HG02759 (cell line): ENCODE measurements around the gene UPB1.

Source experiments
- ATAC-seq: cut with Tn5 transposase; IDR thresholded peaks from one replicate; pipeline ENCODE4 v1.9.1; 2021; ENCODE audit warnings: mild to moderate bottlenecking, moderate library complexity; ENCODE audit not compliant: unreplicated experiment

The UPB1 gene

DNA sequence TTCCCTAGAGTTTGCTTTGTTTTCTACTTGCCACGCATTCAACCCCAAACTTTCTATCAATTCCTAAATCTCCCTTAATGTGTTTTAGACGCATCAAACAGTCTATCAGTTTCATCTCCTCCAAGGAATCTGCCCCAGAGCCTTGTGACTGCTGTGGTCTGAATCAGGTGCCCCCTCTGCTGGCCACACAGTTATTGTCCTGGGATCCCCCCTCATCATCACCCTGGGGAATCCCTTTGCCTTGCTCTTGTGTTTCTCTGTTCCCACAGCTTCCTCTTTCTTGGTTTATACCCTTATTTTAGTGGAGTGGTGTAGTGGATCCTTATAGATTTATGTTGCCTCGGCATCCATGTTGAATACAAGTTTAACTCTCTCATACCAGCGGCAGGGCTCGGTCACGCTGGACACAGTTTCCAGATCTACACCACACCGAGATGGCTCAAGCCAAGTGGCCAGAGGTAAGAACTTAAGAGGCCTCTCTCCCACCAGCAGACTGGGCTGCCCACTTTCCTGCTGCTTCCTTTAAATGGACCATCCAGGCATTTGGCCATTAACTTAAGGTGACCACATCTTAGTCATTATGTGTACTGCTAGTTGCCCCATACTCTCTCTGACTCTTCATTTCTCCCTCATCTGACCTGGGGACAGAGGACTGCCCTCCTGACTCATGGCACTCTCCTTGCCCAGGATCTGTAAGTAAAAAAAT lies 8.2 kb downstream of the UPB1 start:
- no peak for ATAC-seq

DNA sequence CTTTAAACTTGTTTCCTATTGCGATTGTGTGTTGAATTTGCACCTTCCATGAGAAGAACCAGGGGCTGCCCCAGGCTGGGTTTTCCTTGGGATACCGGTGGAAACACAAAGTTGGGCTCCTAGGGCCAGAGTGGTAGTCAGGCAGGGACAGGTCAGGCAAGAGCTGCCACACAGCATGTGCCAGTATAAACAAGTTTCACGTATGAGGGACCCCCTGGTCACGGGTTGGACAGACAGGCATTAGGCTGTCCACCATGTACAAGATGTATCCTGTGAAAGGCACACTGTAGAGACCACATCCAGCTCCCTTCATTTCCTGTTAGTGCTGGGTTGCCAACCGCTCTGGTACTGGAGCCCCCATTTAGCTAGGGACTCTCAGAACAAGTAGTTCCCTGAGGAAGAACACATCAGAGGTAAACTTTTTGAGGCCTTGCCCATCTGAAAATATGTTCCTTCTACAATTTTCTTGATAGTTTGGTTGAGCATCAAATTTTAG lies 8.8 kb downstream of the UPB1 start:
- no peak for ATAC-seq

DNA sequence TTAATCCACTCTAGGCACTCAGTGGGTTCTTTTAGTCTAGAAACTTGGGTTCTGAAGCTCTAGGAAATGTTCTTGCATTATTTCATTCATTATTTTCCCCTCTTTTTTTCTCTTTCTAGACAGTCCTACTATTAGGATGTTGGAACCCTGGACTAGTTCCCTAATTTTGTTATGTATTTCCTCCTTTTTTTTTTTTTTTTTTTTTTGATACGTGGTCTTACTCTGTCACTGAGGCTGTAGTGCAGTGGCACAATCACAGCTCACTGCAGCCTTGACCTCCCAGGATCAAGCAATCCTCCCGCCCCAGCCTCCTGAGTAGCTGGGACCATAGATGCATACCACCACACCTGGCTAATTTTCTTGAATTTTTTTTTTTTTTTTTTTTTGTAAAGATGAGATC lies 9.4 kb downstream of the UPB1 start:
- no peak for ATAC-seq

DNA sequence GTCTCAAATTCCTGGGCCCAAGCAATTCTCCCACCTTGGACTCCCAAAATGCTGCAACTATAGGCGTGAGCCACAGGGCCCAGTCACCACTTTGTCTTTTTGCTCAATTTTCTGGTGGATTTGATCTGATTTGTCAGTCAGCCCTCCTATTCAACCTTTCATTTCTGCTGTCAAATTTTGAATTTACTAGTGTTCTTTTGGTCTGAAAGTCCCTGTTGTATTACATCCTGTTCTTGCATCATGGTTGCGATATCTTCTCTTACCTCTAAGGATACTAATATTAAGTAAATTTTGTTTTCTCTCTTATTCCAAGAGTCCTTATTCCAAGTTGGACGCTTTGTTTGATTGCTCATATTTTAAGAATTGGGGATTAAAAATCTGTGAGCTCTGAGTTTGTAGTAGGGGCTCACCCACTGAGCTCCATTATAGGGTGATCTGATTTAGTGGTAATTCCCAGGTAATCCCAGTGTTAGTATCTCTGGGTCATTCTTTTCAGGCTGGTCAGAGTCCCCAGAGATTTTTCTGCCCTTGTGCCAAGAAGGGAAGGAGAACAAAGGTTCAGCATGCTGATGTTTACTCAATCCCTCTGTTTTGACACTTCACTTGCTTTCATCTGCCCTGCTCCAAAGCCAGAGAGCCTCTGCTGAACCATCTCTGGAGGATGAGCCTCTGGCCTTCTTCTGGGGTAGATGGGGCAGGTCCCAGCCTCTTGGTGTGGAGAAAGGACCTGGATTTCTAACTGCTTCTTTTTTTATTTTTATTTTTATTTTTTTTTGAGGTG lies 10.0 kb downstream of the UPB1 start:
- no peak for ATAC-seq

DNA sequence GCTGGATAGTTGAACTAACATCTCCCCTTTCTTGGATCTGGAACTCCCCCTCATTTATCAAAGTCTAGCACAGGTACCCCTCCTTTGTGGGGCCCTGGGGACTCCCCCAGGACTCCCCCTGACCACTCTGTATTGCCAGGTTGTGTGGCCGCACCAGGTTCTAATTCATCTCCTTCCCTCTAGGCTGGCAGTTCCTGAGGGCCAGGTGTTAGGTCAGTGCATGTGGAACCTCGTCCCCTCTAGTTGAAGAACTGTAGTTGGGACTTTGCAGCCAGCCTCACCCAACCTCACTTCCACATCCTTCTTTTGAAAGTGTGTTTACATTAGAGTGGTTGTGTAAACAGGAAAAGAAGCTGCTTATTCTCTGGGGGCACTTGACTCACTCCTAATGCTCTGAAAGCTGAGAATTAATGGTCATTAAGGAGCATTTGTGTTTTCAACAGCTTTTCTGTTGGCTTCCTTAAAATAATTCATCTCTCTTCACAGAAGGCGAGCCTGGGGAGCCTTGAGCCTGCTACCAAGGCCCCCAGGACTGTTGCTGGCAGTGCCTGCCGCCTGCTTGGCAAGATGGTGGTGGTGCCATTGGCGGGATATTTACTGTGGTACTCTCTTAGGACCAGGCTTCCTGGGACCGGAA lies 11.8 kb downstream of the UPB1 start:
- no peak for ATAC-seq

DNA sequence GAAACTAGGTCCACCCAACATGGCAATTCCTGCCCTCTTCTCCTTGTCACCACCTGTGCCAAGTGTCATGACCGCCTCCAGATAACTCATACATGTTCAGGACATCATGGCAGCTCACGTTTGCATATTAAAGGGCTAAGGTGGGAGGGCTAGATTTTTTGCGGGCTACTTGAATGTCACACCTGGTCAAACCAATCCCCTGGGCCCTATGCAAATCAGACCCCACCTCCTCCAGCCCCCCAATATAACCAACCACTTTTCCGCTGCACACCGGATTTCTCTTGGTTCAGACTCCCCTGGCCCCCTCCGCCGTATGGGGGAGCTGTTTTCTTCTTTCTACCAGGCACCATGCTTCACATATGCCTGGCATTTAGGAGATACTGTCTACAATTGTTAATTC lies 12.6 kb downstream of the UPB1 start:
- ATAC-seq: no peak

DNA sequence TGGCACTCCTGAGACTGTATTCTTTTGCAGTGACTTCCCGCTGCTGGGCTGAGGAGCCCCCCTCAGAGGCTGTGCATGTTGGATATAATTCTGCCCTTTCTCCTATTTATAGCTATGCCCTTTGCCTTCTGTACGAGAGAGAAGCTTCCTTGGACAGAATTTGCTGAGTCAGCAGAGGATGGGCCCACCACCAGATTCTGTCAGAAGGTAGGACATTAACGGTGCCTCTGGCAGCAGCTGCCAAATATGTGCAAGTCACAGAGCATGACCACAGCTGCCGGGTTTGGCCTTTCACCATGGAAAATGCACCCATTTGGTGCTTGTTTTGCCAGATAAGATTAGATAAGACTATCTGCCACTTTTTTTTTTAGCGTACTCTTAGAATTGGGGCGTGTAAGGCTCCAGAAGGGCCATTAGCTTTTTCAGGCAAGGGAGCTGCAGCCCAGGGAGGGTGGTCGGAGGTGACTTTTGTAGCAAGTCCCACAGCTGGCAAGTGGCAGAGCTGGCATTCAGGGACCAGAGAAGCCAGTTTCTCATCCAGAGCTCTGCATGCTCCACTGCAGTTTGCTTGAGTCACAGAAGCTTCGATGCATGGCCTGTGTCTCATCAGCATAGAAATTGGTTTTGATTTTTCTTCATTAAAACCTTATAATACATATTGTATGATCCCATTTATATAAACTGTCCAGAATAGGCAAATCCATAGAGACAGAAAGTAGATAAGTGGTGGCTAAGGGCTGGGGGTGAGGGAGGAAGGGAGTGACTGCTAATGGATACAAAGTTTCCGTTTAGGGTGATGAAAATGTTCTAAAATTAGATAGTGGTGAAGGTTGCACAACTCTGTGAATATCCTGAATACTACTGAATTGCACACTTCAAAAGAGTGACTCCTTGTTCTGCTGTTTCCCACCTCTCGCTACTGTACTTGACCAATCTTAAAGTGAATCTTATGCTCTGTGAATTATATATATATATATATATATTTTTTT lies 15.8 kb downstream of the UPB1 start:
- no peak for ATAC-seq

DNA sequence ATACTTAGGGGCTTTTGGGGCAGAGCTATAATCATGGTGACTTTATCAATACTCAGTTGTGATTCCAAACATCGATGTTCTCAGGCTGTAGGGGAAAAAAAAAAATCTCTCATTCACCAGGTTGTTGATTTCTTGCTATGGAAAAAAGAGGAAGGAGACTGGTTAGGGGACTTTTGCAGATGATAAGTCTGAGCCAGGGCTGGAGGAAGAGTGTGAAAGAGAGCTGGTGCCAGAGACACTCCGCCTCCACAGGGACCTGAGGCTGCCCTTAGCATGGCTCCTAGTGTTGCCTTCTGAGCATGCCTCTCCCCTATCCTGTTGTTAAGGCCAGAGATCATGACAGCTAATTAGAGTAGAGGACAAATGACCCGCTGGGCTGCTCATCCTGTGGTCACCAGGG lies 16.9 kb downstream of the UPB1 start:
- no peak for ATAC-seq

DNA sequence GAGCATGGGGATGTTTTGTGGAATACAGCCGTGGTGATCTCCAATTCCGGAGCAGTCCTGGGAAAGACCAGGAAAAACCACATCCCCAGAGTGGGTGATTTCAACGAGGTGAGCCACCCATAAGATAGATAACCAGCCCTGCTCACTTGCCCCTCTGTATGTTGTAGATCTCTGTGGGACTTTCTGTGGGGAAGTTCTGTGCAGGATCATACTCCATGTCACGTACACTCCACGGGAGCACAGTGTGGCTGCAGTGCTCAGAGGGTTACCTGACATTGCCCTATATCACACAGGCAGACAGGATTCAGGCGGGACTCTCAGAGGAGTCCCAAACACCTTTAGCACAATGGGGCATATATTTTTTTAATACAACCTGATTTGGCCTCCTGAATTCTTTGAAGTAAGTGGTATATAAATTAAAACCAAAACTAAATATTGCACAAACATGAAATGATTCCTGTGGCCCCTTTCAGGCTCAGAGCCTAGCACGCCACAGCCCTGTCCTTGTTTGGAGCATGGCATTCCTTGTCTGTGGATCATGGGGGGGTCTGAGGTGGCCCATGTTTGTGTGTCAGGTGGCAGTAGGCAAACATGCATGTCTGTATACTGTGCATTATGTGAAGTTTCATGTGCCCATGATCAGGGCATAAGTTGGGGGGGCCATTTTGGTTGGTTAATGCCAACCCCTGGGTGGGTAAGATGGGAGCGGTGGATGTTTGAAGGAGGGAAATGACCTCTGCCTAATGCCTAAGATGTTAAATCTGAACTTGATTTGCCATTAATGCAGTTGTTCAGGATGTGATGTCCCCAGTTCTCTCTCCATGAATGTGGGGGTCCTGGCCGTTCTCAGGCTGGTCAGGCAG lies 18.5 kb downstream of the UPB1 start:
- ATAC-seq: no peak

DNA sequence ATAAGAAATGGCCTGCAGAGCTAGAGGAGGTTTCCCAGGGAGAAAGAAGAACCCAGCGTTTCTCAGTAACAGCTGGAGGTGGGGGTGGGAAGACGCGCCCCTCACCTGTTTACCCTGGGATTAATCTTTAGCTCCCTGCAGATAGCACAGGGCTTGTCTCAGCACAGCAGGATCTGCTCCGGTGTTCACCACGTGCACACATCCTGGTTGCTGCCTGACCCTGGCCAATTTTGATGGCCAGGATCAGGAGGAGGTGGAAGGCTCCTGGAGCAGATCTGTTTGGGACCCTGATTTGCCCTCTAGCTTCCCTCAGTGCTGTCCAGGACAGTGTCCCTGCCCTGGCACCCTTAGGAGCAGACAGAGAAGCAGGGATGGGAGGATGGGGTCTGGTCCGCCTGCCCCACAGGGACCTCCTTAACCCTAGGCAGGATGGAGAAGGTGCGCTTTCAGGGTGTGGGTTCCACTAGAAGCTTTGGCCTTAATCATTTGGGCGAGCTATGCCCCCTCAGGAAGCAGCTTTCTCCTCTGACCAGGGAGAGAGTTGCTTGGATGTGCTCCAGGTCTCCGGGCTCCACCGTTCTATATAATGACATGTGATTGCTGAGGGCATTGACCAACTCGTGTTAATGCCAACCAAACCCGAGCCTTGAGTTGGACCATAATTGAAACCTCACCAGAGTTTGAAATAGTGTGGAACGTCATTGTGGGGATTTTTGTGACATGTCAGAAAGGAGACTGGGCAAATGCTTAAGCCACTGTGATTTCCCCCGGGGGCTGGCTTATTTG lies 19.3 kb downstream of the UPB1 start:
- ATAC-seq: no peak

DNA sequence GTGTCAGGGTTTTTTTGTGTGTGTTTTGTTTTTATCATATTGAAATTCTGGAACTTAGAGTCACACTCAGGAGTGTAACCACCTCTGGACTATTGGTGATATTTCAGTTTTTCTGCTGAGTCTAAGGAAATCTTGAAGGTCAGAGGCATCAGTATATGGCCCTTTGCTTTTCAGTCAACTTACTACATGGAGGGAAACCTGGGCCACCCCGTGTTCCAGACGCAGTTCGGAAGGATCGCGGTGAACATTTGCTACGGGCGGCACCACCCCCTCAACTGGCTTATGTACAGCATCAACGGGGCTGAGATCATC lies 19.9 kb downstream of the UPB1 start:
- no peak for ATAC-seq

DNA sequence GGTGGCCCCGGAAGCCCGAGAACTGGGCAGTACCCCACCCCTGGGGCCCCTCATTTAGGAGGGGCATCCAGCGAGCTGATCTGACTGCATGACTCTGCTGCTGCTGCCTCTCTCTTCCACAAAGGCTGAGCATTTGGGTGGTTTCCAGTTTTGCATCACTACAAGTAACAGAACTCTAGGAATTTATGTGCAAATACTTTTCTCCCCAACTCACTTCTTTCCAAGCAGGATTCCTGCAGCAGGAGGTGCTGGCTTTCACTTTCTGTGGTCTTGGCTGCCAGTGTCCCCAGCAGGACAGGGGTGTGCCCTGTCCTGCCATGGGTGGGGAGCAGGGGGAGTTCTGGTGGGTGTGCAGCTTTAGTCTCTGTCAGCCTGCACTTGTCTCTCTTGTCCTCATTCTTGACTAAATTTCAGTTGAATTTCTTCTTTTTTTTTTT lies 21.2 kb downstream of the UPB1 start:
- ATAC-seq: no peak

DNA sequence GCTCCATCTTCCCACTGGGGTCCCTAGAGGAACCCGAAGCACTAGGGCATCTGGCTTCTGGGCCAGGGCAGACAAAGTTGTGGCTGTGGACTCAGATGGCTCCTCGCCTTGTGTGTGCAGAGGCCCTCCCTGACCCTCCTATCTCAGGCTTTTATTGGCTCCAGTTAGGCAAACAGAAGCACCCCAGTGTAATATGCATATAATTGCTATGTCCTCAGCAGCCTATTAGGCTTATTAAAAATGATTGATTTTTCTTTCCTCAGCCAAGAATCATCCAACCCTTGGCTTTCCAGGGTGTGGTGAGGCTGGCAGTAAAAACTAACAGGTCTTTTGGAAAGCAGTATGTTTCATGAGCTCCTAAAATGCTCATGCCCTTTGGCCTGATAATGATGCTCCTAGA lies 22.3 kb downstream of the UPB1 start:
- no peak for ATAC-seq

DNA sequence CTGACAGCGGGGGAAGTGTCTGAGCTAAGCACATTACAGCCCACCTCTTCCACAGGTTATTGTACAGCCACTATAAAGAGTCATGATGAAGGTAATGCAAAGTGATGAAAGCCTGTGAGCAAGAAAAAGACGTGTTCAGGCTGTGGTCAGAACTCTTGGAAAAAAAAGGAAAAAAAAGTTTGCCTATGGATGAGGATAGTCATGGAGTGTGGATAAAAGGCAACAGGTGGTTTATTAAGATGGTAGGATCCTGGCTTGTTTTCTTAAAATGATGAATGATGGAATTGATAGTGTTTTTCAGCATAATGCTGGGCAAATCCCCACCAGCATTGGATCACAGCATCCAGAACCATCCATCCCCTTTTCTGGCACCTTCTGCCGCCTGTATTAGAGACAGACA lies 23.1 kb downstream of the UPB1 start:
- no peak for ATAC-seq

DNA sequence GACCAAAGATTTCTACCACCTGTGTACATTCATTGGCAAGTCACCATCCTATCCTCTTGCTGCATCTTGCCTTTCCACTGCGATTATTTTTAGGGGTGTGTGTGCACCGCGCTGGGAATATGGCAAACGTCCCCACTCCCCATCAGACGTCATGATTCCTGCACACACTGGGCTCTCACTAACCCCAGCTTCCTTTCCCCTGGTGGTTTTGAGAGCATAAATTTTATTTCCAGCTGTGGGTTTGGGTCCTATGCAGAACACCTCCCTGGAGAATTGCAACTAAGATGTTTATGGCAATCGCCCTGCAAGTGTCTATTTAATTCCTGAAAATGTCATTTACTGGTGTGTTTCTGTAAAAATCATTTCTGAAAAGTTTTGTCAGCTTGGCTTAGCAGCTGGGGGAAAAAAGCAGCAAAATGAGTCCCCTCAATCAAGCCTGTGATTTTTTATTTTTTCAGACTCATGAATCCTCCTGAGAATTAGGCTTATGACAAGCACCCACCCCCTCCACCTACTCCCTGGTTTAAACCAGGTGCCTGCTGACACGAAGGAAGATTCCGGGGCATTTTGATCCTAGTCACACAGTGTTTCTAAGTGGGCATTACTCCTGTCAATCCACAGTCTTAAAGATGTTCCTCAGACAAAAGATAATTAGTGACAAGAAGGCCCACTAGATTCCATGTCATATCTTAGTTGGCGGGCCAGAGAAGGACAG lies 23.8 kb downstream of the UPB1 start:
- no peak for ATAC-seq

DNA sequence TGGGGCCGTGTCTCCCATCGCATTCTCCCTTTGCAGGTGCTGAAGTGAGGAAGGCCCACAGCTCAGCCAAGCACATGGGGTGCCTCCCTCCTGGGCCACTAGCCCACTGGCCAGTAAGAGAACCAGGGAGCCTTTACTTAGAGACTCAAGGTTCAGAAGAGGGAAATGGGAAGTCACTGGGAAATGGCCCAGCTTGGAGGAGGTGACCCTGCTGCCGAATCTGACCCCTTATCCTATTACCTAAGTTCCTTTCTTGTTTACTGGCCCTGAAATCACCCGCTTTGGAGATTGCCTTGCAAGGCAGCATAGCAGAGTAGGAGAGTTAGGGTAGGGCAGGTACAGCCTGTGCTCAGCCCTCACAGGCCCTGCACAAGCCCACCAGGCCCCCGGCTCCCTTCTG lies 24.4 kb downstream of the UPB1 start:
- ATAC-seq: no peak

DNA sequence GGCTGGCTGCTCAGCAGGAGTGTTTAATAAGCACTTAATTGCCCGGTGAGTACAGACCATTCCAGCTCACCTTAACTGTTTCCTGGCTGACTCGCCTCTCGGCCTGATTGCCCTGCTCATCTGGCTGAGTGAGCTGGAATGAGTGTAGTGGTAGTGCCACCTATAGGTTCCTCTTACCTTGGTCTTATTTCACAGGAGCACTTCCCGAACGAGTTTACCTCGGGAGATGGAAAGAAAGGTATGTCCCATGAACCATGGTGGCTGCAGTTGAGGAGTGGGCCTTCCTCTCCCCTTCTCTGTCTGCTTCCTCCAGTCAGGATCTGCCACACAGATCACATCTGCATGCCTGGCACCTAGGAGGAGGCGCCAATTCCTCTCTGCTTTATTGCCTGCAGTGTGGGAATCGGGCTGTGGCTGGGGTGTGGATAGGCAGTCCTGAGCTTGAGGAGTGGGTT lies 26.7 kb downstream of the UPB1 start:
- no peak for ATAC-seq

DNA sequence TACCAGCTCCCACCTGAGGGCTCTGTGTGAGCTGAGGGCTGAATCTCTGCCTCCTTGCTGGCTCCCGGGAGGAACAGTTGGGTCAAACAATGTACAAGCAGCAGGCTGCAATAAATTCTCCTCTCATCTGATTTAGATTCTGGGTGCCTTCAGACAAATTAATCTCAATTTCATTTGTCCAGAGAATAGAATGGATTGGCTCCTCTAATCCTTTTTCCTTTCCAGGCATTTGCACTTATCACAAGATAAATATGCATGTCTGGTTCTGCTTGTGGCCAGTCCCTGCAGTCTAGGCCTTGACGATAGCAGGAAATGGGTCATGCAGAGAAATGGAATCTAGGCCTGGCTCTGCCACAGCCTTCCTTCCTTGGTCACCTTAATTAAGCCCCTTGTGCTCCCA lies 28.7 kb downstream of the UPB1 start:
- no peak for ATAC-seq
